ENCODE data around the gene MAP2K6. TPM values are rescaled to one million over a fixed set of nuclear protein-coding genes. Genes with fewer than 3 reads are reported as not detected.

The MAP2K6 gene
- total RNA-seq, 1 donor: 2.0 TPM

- DNase-seq (ENCODE audit: low read depth): no peak
- H3K4me3 ChIP-seq (ENCODE audit: low read depth, low read length): no peak overlapping the region
- TF ChIP-seq, protein P1, sequence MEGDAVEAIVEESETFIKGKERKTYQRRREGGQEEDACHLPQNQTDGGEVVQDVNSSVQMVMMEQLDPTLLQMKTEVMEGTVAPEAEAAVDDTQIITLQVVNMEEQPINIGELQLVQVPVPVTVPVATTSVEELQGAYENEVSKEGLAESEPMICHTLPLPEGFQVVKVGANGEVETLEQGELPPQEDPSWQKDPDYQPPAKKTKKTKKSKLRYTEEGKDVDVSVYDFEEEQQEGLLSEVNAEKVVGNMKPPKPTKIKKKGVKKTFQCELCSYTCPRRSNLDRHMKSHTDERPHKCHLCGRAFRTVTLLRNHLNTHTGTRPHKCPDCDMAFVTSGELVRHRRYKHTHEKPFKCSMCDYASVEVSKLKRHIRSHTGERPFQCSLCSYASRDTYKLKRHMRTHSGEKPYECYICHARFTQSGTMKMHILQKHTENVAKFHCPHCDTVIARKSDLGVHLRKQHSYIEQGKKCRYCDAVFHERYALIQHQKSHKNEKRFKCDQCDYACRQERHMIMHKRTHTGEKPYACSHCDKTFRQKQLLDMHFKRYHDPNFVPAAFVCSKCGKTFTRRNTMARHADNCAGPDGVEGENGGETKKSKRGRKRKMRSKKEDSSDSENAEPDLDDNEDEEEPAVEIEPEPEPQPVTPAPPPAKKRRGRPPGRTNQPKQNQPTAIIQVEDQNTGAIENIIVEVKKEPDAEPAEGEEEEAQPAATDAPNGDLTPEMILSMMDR (IDR thresholded peaks at IDR 0.05; ENCODE audit: insufficient read depth, low read length): no peak
Measured at GRCh38 chr17:69538795-69539194, 124.3 kb downstream of the MAP2K6 start.

DNA sequence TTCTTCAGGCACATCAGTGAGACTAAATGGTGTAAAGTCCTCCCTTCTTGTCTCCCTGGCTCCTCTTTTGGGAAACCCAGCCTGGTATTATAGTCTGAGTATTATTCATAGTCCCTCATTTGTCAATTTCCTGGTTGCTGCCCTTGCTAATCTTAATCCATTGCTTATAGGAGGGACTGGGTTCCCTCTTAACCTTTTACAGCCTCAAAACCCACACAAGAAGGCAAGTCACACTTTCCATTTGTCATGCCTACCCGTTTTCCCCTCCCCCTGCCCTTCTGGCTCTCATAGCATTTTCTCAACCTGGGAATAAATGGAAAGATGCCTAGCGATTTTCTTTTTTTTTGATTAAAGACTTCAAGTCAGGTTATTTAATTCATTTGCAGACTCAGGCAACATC is 124.8 kb downstream of the MAP2K6 start:
- no peak for DNase-seq (ENCODE audit: low read depth)
- no peak overlapping the region for H3K4me3 ChIP-seq (ENCODE audit: low read depth, low read length)
- TF ChIP-seq, protein P1 (IDR thresholded peaks at IDR 0.05; ENCODE audit: insufficient read depth, low read length): no peak

- H3K4me3 ChIP-seq (ENCODE audit: low read depth, low read length): no peak overlapping the region
- peak; percentile 74 for DNase-seq (ENCODE audit: low read depth)
- TF ChIP-seq, protein P1 (IDR thresholded peaks at IDR 0.05; ENCODE audit: insufficient read depth, low read length): no peak
Measured at GRCh38 chr17:69539781-69540319, 125.4 kb downstream of the MAP2K6 start.

DNA sequence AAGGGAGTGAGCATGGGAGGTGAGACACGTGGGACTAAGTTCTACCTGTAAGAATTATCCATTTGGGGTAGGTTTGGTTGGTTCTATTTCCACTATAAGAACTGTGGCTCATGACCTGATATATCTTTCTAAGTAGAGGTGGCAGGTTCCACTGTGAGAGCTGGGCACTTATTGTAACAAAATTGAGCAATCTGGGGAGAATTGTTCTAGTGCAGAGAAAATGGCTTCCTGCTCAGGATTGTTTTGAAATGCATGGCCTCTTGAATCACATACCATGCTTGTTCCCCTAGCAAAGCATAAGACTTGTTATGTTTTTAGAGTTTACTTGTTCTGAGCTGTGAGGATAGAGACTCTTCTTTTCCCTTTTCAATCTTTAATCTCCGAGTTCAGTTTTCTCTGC is 125.9 kb downstream of the MAP2K6 start:
- H3K4me3 ChIP-seq (ENCODE audit: low read depth, low read length): no peak overlapping the region
- TF ChIP-seq, protein P1 (IDR thresholded peaks at IDR 0.05; ENCODE audit: insufficient read depth, low read length): no peak
- DNase-seq (ENCODE audit: low read depth): peak; percentile 14

DNA sequence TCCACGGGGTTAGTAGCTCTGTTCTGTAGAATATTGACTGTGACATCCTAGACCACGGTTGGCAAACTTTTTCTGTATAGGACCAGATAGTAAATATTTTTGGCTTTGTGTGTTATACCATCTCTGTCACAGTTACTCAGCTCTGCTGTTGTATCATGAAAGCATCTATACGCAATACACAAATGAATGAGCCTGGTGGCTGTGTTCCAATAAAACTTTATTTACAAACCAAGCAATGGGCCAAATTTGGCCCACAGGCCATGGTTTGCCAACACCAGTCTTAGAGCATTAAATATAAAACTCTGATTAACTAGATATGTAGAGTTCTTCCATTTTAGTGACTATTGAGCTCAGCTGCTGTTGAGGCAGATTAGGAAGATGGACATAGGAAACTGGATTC is 132.7 kb downstream of the MAP2K6 start:
- TF ChIP-seq, protein P1 (IDR thresholded peaks at IDR 0.05; ENCODE audit: insufficient read depth, low read length): no peak
- no peak overlapping the region for H3K4me3 ChIP-seq (ENCODE audit: low read depth, low read length)
- no peak for DNase-seq (ENCODE audit: low read depth)

GRCh38 chr17:69547947-69548346 is 133.4 kb downstream of the MAP2K6 start:
- DNase-seq (ENCODE audit: low read depth): no peak
- TF ChIP-seq, protein P1 (IDR thresholded peaks at IDR 0.05; ENCODE audit: insufficient read depth, low read length): no peak
- H3K4me3 ChIP-seq (ENCODE audit: low read depth, low read length): no peak overlapping the region
